ENCODE measurements around the gene LAT. TPM values are rescaled to one million over a fixed set of nuclear protein-coding genes. Genes with fewer than 3 reads are reported as not detected.

Gene LAT
- polyA plus RNA-seq, 1 donor from 2014 or later: 6.4 TPM

DNA sequence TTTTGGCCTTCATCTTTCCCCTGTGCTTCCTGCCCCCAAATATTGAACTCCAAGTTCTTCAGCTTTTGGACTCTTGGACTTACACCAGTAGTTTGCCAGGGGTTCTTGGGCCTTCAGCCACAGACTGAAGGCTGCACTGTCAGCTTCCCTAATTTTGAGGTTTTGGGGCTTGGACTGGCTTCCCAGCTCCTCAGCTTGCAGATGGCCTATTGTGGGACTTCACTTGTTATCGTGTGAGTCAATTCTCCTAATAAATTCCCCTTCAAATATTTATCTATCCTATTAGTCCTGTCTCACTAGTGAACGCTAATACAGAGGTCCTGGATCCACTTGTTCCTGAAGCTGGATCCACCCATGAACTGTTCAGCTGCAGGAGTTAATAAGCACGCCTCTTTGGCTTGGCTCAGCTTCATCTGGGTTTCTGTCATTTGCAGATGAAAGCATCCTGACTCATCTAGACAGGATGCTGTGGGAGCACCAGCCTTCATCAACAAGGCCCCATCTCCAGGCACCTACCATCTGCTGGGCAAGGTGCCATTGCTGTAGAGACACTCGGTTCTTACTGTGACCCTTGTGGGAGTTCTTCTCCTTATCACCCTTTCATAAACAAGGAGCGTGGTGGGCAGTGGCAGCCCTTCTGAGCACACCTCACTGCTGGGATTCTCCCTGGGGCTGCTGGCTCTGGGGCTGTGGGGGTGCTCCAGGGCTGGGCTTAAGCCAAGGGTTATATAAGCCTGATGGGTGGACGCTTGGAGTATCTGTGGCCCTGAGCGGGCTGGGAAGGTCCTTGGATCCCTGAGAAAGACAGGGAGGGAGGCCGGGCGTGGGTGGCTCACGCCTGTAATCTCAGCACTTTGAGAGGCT is 23.1 kb downstream of the LAT start:
- Histone ChIP-seq H3K4me3 (ENCODE audit: low read length) (no peak overlapping the region), H3K4me2 (ENCODE audit: low read length) (no peak overlapping the region), H3K9me3 (ENCODE audit: low read length) (no peaks in the 10 kb centered on the region), H4K20me1 (ENCODE audit: insufficient read depth) (no peaks in the 10 kb centered on the region), H3F3A (ENCODE audit: insufficient read depth, low read length, poor library complexity, severe bottlenecking) (no peaks in the 10 kb centered on the region), H3K36me3 (ENCODE audit: insufficient read depth, low read length) (no peaks in the 10 kb centered on the region), H2AFZ (ENCODE audit: low read depth, low read length) (no peak overlapping the region), H3K27me3 (ENCODE audit: insufficient read depth, low read depth, low read length) (no peaks in the 10 kb centered on the region), H3K9me2 (ENCODE audit: insufficient read depth, low read length) (no peaks in the 10 kb centered on the region), H3K9ac (ENCODE audit: low read length) (no peak overlapping the region), H3K79me2 (replicated peaks; ENCODE audit: insufficient read depth, low read length) (no peaks in the 10 kb centered on the region), H3K27ac (ENCODE audit: low read length) (no peak overlapping the region)
- TF ChIP-seq SMC3 (conservative IDR thresholded peaks at IDR 0.05; ENCODE audit: poor library complexity) (no peak), TAF1 (IDR thresholded peaks at IDR 0.05; ENCODE audit: low read depth) (no peak), EZH2 (IDR thresholded peaks at IDR 0.05; ENCODE audit: borderline replicate concordance, insufficient read depth, low read length, poor library complexity, severe bottlenecking) (no peak), REST (IDR thresholded peaks at IDR 0.05; ENCODE audit: borderline replicate concordance) (no peak), CTCF (IDR thresholded peaks at IDR 0.05; ENCODE audit: poor library complexity, severe bottlenecking) (no peak), RAD21 (conservative IDR thresholded peaks at IDR 0.05) (no peak), MXI1 (conservative IDR thresholded peaks at IDR 0.05; ENCODE audit: poor library complexity, severe bottlenecking) (no peak), EP300 (conservative IDR thresholded peaks at IDR 0.05; ENCODE audit: poor library complexity, severe bottlenecking) (no peak), POLR2AphosphoS5 (IDR thresholded peaks at IDR 0.05) (no peak)

DNA sequence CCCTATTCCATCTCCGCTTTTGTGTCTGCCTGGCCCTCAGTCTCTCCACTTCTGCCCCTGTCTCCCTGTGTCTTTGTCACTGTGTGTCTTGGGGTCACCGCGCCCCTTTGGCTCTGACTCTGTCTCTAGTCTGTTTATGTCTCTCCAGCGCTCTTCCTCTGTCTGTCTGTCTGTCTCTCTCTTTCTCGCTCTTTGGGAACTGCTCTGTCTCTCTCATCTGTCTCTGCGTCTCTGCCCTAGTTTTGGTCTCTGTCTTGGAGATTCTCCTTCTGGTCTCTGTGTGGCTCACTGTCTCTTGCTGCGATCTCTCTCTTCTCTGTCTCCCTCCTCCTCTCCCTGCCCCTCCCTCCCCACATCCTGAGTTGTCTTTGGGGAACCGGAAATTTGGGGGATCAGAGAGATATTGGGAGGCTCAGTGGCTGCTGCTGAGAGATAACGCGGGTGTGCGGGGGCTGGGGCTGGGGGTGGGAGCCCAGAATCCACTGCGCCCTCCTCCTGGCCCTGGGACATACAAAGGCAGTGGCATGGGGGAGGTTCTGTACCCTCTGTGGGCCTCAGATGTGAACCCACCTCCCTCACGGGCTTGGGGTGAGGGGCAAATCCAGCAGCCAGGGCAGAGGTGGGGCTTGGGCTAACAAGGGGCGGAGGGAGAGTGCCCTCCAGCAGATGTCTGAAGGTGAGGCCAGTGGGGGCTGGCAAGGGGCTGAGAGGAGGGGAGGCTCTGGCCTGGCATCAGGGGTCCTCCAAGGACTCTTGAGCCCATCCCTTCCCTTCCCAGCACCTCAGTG is 24.4 kb downstream of the LAT start:
- no peak overlapping the region for H3K4me2 ChIP-seq (ENCODE audit: low read length)
- no peaks in the 10 kb centered on the region for H3K79me2 ChIP-seq (replicated peaks; ENCODE audit: insufficient read depth, low read length)
- H4K20me1 ChIP-seq (ENCODE audit: insufficient read depth): no peaks in the 10 kb centered on the region
- H3K27me3 ChIP-seq (ENCODE audit: insufficient read depth, low read depth, low read length): no peaks in the 10 kb centered on the region
- no peak overlapping the region for H3K27ac ChIP-seq (ENCODE audit: low read length)
- no peak overlapping the region for H3K4me3 ChIP-seq (ENCODE audit: low read length)
- H2AFZ ChIP-seq (ENCODE audit: low read depth, low read length): no peak overlapping the region
- H3K36me3 ChIP-seq (ENCODE audit: insufficient read depth, low read length): no peaks in the 10 kb centered on the region
- no peak overlapping the region for H3K9ac ChIP-seq (ENCODE audit: low read length)
- H3K9me3 ChIP-seq (ENCODE audit: low read length): no peaks in the 10 kb centered on the region
- H3F3A ChIP-seq (ENCODE audit: insufficient read depth, low read length, poor library complexity, severe bottlenecking): no peaks in the 10 kb centered on the region
- no peaks in the 10 kb centered on the region for H3K9me2 ChIP-seq (ENCODE audit: insufficient read depth, low read length)
- no peak for TF ChIP-seq REST (IDR thresholded peaks at IDR 0.05; ENCODE audit: borderline replicate concordance)
- no peak for TF ChIP-seq MXI1 (conservative IDR thresholded peaks at IDR 0.05; ENCODE audit: poor library complexity, severe bottlenecking)
- no peak for TF ChIP-seq TAF1 (IDR thresholded peaks at IDR 0.05; ENCODE audit: low read depth)
- TF ChIP-seq CTCF (IDR thresholded peaks at IDR 0.05; ENCODE audit: poor library complexity, severe bottlenecking): no peak
- no peak for TF ChIP-seq RAD21 (conservative IDR thresholded peaks at IDR 0.05)

All from neural cell (in vitro differentiated cells).